ENCODE results near the gene PLCZ1. TPM values are rescaled to one million over a fixed set of nuclear protein-coding genes. Genes with fewer than 3 reads are reported as not detected.
"Not testable (repeated sequence)": the region's sequence is repeated elsewhere in the genome, so short reads cannot be mapped to it uniquely, and the experiment has no call there.

The PLCZ1 gene
- total RNA-seq, 1 experiment from 2014 or later: not detected

DNA sequence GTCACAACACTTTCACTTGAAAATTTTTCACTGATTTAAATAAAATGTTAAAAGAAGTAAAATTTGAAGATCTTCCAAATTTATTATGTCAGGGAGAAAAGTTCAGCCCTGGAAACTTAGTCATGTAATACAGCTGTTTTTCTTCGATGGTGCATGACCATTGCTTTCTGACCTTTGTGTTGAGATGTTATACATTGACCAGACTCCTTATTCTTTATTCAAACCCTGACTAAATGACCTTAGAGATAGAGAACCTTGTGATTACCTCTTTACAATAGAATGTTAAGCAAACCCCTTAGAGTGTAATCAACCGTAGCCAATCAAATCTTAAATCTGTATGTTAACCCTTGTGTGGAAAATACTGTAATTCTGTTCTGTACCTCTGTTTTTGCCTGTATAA is 34.5 kb downstream of the PLCZ1 start:
- no peak for DNase-seq (ENCODE audit: low spot score)

DNA sequence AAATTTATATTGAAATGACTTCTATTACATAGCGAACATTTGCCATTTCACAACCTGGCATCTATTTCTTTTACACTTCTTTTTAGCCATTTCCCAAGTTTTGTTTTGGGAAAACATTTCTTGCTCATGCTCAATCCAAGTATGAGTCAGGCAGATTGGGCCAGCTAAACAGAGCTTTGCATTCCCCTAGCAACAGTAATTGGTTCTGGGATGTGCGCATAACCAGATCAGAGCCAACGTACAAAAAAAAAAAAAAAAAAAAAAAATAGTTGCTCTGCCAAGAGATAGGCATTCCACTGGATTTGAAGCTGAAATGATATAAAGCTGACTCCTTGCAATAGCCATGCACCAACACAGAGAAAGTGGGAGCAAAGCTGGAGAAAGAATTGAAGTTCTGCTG is 37.5 kb downstream of the PLCZ1 start:
- no peak for DNase-seq (ENCODE audit: low spot score)

DNA sequence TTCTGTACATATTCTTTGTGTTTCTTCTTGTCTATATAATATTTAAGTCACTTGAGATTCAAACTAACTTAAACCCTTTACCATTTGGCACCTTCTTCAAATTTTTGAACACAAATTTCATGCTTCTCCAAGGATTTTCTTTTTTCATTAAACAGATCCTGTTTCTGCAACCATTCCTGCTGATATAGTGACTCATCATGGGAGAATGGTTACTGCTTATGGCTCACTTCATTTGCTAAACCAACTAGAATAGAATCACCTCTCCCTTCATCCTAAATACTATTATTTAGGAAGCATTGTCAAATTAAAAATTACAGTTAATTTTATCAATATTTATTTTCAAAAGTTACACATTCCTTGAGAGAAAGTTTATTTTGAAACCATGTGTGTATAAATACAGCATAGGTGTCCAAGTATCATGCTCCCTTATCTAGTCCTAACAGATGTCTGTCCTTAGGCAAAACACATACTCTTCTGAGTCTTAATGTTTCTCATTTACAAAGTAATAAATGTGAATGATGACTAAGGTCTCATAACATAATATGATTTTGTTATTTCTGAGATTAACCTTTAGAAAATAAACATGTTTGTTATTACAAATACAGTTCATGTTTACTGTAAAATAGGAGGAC is 40.7 kb downstream of the PLCZ1 start:
- DNase-seq (ENCODE audit: low spot score): no peak

DNA sequence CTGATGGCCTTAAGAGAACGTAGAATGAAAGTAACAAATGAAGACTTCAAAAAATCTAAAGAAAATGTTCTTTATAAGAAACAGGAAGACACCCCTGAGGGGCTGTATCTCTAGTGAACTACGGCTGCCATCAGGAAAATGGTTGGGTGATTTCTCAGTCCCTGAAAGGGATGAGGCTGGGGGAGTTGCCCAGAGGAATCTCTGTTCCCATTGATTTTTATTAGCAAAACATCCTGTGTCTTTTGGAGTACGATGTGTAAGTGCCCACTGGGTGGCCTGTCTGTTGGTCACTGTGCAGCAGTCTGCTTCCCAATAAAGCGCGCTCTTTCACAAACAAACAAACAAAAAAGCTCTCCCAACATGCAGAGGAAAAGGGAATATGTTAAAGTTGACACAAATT is 43.8 kb downstream of the PLCZ1 start:
- not testable (repeated sequence) for DNase-seq (ENCODE audit: low spot score)

DNA sequence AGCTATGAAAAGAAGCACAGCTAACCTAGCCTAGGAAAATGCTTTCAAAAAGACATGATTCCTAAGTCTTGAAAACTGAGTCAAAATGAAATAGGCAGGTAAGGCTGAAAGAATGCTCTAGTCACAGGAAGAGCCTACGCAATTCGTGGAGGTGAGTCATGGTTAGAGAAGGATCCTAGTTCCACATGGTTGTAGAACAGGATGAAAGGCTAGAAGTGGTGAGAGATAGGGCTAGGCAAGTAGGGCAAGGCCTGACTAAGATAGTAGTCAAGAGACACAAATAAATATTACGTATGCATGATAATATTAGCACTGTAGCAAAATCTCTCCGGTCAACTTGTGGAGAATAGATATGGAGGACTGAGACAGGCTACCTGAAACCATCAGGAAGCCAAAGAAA is 47.2 kb downstream of the PLCZ1 start:
- no peak for DNase-seq (ENCODE audit: low spot score)

DNA sequence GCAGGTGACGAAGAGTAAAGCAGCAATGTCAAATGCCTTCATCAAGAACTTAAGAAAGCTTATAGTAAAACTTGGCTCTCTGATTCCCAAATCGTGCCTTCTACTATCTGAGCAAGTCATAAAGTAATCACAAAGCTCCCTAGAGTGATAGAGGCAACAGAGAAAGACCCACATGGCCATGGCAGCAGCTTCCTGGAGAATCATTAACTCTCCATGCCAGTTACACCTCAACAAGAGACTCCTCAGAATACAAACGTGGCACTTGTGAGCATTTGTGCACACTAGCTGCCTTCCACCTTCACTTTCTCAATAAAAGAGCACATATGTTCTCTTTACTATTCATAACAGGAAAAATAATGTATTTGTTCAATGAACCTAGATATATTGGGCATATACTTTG is 48.0 kb downstream of the PLCZ1 start:
- no peak for DNase-seq (ENCODE audit: low spot score)

DNA sequence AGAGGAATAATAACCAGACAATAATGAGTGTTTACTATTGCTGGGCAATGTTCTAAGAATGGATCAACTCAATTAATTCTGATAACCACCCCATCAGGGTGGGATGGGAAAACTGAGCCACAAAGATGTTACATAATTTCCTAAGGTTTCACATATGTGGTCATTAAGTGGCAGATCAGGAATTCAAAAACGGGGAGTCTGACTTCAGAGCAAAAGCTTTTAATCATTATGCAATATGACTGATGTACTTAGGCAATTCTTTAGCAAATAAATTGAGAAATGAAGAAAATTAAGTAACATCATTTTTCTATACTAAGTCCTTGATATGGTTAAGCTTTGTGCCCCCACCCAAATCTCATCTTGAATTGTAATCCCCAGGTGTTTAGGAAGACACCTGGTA is 53.4 kb downstream of the PLCZ1 start:
- no peak for DNase-seq (ENCODE audit: low spot score)

DNA sequence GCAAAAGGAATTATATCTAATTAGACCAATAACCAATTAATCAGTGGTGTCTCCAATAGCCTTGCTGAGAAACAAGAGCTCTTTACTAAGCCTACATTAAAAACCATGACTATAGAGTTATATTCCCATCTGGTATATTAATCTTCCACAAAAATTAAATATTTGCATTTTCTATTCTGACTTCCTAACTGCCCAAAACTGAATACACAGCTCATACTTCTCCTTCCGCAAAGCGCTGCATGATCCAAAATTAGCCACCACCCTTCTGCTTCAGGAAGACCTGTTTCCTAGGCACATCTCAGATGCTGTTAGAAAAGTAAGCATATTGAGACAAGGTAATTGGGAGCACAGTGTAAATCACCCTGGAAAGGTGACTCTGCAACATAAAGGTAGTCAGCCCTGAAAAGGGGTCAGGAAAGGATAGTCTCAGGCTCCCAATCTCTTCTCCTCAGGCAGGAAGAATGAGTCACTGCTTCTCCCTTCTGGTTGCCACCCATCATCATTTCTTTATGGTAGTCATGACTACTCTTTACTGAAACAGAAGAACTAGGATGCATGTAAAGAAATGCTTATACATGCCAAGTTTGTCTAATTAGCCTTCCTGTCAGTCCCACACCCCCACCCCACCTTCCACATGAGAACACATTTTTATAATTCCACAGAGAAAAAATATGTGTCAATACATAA is 54.3 kb downstream of the PLCZ1 start:
- DNase-seq (ENCODE audit: low spot score): no peak

DNA sequence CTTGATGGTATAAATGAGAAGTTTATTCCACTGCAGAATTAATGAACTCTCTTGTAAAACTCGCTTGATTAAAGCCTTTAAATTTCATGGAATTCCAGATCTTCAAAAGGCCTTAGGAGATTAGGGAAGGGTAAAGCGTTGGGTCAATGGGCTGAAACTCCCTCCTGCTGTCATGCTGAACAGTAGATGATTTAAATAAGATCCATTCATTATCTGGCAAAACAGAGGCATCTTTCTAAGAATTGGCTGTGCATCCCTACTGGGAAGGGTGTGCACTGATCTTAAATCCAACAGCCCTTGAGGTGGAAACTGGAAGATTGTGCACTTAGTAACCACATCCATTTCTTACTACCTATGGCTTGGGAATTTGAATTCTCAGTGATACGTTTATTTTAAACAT is 56.0 kb downstream of the PLCZ1 start:
- no peak for DNase-seq (ENCODE audit: low spot score)

DNA sequence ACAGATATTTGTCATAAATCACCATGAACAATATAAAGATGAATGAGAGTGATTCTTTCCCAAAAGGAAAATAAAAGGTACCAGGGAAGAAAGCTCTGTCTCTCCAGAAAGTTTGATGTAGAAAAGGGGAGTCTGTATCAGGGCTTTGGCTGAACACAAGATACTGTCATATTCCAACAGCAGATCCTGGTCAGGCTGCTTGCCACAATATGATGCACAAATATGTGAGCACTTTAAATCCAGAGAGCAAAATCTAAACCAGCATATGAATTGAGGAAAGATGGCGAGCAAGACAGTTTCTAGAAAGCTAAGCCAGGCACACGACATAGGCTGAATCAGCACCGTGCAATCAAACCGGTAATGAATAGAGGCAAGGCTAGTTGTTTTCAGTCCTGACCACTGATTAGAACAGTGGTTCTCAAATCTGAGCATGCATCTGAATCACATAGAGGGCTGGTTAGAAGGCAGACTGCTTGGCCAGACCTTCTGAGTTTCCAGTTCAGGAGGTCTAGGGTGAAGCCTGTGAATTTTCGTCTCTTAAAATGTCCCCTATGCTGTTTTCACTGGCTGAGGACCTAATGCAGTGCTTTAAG is 60.7 kb downstream of the PLCZ1 start:
- no peak for DNase-seq (ENCODE audit: low spot score)

DNA sequence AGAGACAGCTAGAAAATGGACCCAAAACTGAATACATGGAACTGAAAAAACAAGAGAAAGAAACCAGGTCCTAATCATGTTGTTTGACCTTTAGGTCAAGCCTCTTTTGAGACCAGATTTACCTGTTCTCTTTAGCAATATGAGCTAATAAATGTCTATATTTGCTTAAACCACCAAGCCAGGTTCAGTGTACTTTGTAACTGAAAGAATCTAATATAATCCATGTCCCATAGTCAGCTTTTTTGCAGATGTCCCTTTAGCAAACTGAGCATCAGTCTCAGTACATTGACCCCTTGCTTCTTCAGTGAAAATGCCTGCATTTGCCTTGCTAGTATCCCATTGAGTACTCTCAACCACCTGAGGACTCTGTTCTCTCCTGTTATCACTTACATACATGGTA is 61.7 kb downstream of the PLCZ1 start:
- DNase-seq (ENCODE audit: low spot score): no peak

DNA sequence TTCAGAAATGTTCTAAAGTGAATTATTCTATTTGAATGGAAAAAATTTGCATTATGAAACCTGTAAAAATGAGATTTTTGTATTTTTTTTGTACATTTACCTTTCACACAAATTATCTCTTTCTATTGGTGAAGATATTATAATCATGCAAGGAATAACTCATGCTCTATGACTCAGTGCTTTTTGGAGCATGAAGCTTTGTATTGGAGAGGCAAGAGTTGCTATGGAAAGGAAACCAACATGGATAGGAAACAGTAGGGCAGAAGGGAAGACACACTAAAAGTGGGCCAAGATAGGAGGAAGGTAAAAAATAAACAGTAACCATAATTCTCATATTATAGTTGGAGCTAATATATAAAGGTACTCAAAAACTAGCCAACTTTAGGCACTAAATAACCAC is 79.0 kb downstream of the PLCZ1 start:
- no peak for DNase-seq (ENCODE audit: low spot score)

DNA sequence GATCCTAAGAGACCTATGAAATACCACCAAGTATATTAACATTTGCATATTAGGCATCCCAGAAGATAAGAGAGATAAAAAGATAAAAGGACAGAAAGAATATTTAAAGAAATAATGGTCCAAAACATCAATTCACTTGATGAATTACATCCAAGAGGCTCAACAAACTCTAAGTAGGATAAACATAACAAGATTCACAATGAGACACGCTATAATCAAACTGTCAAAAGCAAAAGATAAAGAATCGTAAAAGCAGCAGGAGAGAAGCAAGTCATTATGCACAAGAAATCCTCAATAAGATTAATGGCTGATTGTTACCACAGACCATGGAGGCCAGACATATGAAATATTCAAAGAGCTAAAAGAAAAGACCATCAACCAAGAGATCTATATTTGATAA is 79.6 kb downstream of the PLCZ1 start:
- no peak for DNase-seq (ENCODE audit: low spot score)

DNA sequence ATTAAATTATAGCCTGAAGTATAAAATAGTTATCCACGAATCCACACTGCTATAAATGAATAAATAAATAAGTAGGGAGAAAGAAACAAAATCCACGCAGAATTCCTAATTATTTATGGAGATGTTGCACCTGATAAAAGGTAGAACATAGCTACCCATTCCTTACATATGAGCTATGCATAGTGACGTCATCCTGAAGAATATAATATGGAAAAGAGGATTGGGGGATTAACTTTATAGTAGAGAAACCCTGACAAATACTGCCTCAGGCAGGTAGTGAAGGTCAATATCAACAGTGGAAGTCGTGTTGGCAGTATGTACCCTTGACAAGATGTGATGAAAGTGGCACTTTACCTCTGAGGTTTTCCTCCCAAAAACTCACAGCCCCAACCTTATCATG is 82.5 kb downstream of the PLCZ1 start:
- DNase-seq (ENCODE audit: low spot score): no peak

DNA sequence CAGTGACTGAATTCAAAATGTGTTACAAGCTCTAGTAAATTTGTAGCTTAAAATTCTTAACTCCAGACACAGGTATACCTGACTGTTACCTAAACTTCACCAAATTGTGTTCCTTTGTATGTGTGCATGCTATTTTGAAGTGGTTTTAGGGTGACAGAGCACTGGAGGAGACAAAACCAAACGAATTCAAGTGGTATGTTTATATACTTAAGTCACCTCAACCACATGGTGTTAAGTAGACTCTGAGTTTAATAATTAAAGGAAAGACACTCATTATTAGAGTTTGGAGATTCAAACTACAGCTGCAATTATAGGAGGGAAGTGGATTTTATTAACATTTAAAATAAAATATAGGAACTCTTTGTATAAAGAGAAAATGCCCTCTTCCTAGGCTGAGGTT is 84.3 kb downstream of the PLCZ1 start:
- DNase-seq (ENCODE audit: low spot score): no peak

DNA sequence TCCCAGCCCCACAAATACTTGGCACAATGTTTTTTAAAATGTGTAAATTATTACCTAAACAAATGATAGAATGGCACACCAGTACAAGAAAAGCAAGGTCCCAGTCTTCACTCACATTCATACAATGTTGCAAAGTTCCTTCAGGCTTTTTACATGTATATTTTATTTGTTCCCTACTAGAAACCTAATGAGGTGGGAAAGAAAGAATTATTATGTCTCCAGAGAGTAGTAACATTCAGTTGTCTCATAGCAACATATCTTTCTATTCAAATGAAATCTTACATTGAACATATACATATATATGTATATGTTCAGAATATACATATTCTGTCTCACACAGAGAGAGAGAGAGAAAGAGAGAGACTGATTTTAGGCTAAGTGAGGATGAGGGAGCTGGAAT is 85.2 kb downstream of the PLCZ1 start:
- DNase-seq (ENCODE audit: low spot score): no peak

DNA sequence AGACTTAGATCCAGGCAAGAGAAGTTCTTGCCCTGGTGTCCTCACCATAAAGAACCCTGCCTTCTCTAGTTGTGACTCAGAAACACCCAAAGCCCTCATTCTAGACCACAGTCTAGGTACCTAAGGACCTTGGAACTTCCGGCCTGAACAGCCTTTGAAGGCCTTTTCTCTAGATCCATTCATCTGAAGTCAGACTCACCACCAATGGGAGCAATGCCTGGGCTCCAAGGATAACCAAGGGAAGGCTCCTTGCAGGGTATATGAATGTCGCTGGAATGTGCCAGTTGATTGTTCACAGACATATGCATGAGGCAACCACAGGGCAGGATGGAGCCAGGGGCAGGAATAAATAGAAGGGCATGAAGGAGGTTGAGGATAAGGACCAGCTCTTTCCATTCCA is 86.3 kb downstream of the PLCZ1 start:
- DNase-seq (ENCODE audit: low spot score): no peak

DNA sequence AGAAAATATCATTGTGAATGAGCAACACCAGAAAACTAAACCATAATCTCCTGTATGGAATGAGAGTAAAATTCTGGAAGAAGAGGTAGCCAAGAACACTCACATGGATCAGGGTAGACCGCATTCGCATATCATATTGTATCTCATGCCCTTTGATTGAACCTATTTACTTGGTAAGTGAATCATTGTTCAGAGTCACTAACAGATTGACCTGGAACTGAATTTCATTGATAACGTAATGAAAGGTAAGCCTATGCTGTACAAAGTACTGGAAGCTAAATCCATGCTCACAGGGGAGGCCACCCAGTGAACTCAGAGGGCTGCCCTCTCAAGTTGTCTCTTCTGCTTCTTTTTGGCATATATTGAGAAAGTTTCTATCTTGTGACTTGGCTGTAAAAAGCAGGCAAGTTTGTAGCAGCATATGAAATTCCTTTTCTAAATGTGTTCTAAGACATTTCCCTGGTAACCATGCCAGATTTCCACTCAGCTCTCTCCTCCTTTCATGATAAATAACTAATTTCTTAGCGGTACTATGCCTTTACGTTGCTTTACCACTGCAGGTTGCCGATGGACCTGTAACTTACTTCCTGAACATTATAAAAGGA is 91.4 kb downstream of the PLCZ1 start:
- no peak for DNase-seq (ENCODE audit: low spot score)

DNA sequence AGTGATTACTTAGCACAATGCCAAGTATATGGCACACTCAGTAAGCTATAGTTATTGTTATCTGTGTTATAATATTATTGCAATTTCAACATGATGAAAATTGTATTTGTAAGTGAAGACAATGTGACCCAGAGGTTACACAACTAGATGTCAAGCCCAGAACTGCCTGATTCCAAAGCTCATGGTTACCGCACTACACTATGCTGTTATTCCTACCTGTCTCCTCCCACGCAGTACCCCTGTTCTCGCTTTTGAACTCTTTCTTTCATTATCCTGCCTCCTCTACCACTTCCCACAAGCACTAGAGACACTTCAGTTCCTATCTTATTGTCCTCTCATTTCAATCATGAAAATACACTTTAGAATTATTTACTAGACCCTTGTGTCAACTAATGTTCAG is 93.2 kb downstream of the PLCZ1 start:
- no peak for DNase-seq (ENCODE audit: low spot score)

DNA sequence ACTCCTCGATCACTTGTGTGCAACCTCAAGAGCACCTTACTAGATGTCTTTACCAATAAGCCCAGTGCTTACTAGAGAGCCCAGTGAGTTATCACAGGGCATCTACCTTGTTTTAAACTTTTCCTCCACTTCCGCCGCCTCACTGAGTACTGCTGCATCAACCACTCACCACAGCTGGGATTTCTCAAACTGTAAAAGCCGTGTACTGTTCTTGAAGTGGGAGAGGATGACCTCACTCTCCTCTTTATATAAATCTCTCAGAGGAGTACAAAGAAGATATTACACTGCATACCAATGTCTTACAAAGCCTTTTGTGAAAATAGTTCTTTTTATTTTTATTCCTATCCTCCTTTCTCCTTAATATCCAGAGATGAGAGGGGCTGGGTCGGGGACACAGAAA is 94.1 kb downstream of the PLCZ1 start:
- DNase-seq (ENCODE audit: low spot score): peak; percentile 13

DNA sequence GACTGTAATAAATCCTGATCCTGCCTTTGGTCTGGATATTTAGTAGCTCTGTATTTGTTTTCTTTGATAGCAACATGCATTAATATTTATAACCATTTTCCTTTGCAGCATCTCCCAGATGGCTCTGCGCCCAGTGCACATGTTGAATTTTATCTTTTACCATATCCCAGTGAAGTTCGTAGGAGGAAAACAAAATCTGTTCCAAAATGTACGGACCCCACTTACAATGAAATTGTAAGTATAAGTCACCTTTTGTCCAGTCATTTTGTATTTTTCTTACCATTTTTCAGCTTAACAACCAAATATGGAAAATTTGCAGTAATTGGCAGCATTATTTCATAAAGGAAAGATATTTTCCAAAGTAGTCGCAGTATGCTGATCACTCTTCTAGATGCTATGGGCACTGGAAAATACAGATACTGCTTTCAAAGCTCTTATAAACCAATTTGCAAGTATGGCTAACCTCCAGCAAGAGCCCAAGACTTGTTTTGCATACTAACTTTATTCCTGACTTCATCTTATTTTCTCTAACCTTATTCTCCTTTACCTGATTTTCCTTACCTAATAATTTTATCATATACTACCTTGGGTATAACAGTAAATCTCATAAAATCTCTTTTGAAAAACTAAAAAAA is 97.4 kb downstream of the PLCZ1 start:
- DNase-seq (ENCODE audit: low spot score): no peak

DNA sequence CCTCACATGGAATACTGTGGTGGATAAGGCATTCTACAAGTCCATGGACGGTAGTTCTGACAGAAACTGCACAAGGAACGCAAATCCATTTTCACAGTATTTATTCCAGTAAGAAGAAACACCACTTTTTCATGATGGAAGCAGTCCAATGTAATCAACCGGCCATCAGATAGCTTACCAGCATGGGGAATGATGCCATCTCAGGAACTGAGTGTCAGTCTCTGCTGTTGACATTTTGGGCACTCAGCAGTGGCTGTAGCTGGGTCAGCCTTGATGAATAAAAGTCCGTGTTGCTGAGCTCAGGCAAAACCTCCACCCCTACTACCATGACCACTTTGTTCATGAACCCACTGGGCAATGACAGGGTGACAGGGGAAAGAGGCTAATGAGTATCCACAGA is 103.4 kb downstream of the PLCZ1 start:
- DNase-seq (ENCODE audit: low spot score): no peak
